K562 (cell line): ENCODE results near the gene LDLR. TPM values are rescaled to one million over a fixed set of nuclear protein-coding genes. Genes with fewer than 3 reads are reported as not detected.

Source experiments
- CHD1 ChIP-seq: fragments of 200-600 bp; sonication (generic); IDR thresholded peaks from one replicate; pipeline ENCODE4 v1.6.1; 2012; ENCODE audit warnings: mild to moderate bottlenecking, moderate library complexity, low read length, inconsistent platforms
- DLX4 ChIP-seq: fragments of 250-450 bp; sonication (Bioruptor Pico); IDR thresholded peaks from 2 replicates; pipeline ENCODE4 v1.6.1; 2021; ENCODE audit warnings: mild to moderate bottlenecking
- RREB1 ChIP-seq: fragments of 250-450 bp; sonication (Bioruptor Pico); IDR thresholded peaks from 2 replicates; pipeline ENCODE4 v1.4.0; 2020
- SRSF3 ChIP-seq: fragments of 200-400 bp; formaldehyde crosslinking; IDR thresholded peaks from 2 replicates; pipeline ENCODE4 v1.6.1; 2016; ENCODE audit warnings: mild to moderate bottlenecking, low read length, moderate library complexity; ENCODE audit not compliant: insufficient read depth
- polyA plus RNA-seq, 8 experiments: library from polyadenylated mRNA; depleted of rRNA in 4 of 8; stranded (reverse) in 5 of 8; unstranded in 3 of 8; fragments of >200 nt; fragmentation: Nextera tagmentation in 2 of 8; fragmentation: Illumina TruSeq in 1 of 8; extraction: Ambion mirVana in 2 of 8; extraction: Trizol in 1 of 8; gene quantifications; 2 replicates each; pipeline versions ENCODE4 v1.2.1 to v1.2.3, GENCODE V29; 2011 to 2014; ENCODE audit warnings: inconsistent platforms in 1 of 8, missing spikeins in 1 of 8
- total RNA-seq, 7 experiments: library from RNA; depleted of rRNA in 6 of 7; stranded (reverse); fragments of >200 nt in 6 of 7; fragmentation: Illumina TruSeq in 2 of 7; extraction: Trizol in 2 of 7; gene quantifications; 2 replicates each; pipeline versions ENCODE4 v1.2.1 to v1.2.3, GENCODE V29; 2011 to 2021; ENCODE audit warnings: low replicate concordance in 1 of 7
- TF ChIP-seq, protein P1 (sequence below): fragments of 450-650 bp; IDR thresholded peaks from one replicate; pipeline ENCODE4 v1.6.1; 2018; ENCODE audit warnings: mild to moderate bottlenecking, moderate library complexity; ENCODE audit not compliant: partially characterized antibody
- TF ChIP-seq, protein P2 (sequence below), 3 experiments: fragments of 200-800 bp in 1 of 3; fragments of 250-450 bp in 1 of 3; fragments of 450-650 bp in 1 of 3; sonication (Bioruptor Pico) in 1 of 3; sonication (Bioruptor generic) in 1 of 3; formaldehyde crosslinking in 1 of 3; IDR thresholded peaks; 2 replicates each; pipeline versions ENCODE4 v1.6.1 to v1.8.0; 2016 to 2022; ENCODE audit warnings: mild to moderate bottlenecking in 2 of 3, missing genetic modification characterization in 2 of 3, missing compliant biosample characterization in 1 of 3, moderate library complexity in 1 of 3

Gene LDLR
- total and polyA plus RNA-seq, 9 of the 15 experiments (the other 6 are each of a cell fraction or from before 2014, with no cell fraction given), result 19.9 to 114 (median 56.3) TPM

DNA sequence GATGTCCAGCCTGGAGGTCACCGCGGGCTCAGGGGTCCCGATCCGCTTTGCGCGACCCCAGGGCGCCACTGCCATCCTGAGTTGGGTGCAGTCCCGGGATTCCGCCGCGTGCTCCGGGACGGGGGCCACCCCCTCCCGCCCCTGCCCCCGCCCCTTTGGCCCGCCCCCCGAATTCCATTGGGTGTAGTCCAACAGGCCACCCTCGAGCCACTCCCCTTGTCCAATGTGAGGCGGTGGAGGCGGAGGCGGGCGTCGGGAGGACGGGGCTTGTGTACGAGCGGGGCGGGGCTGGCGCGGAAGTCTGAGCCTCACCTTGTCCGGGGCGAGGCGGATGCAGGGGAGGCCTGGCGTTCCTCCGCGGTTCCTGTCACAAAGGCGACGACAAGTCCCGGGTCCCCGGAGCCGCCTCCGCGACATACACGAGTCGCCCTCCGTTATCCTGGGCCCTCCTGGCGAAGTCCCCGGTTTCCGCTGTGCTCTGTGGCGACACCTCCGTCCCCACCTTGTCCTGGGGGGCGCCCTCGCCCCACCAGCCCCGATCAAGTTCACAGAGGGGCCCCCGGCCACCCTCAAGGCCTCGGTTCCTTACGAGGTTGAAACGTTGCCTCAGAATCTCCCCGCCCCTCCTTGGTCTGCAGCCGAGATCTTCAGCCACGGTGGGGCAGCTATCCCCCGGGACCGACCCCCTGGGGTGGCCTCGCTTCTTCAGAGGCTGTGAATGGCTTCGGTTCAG is 1.2 kb downstream of the LDLR start (continued):
- TF ChIP-seq, protein P1, sequence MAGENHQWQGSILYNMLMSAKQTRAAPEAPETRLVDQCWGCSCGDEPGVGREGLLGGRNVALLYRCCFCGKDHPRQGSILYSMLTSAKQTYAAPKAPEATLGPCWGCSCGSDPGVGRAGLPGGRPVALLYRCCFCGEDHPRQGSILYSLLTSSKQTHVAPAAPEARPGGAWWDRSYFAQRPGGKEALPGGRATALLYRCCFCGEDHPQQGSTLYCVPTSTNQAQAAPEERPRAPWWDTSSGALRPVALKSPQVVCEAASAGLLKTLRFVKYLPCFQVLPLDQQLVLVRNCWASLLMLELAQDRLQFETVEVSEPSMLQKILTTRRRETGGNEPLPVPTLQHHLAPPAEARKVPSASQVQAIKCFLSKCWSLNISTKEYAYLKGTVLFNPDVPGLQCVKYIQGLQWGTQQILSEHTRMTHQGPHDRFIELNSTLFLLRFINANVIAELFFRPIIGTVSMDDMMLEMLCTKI, result no peak
- TF ChIP-seq CHD1 (peak; percentile 97), RREB1 (CRISPR knock-in tag) (no peak), DLX4 (CRISPR knock-in tag) (no peak), SRSF3 (no peak)
- TF ChIP-seq, protein P2, sequence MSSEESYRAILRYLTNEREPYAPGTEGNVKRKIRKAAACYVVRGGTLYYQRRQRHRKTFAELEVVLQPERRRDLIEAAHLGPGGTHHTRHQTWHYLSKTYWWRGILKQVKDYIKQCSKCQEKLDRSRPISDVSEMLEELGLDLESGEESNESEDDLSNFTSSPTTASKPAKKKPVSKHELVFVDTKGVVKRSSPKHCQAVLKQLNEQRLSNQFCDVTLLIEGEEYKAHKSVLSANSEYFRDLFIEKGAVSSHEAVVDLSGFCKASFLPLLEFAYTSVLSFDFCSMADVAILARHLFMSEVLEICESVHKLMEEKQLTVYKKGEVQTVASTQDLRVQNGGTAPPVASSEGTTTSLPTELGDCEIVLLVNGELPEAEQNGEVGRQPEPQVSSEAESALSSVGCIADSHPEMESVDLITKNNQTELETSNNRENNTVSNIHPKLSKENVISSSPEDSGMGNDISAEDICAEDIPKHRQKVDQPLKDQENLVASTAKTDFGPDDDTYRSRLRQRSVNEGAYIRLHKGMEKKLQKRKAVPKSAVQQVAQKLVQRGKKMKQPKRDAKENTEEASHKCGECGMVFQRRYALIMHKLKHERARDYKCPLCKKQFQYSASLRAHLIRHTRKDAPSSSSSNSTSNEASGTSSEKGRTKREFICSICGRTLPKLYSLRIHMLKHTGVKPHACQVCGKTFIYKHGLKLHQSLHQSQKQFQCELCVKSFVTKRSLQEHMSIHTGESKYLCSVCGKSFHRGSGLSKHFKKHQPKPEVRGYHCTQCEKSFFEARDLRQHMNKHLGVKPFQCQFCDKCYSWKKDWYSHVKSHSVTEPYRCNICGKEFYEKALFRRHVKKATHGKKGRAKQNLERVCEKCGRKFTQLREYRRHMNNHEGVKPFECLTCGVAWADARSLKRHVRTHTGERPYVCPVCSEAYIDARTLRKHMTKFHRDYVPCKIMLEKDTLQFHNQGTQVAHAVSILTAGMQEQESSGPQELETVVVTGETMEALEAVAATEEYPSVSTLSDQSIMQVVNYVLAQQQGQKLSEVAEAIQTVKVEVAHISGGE (CRISPR knock-in tag; IDR thresholded peaks at IDR 0.05), result peak in 1 of 3 experiments; percentile 53; a peak in 1 of 6 replicates
